Body of pancreas (tissue), 4 donors: ENCODE data around the gene TGFB2.

Experiments used
- CTCF ChIP-seq, 7 experiments: fragments of 450-650 bp in 4 of 7; fragments of 200-600 bp in 3 of 7; sonication (generic) in 3 of 7; IDR thresholded peaks; one replicate each; pipeline ENCODE4 v1.5.1; 2016 to 2019; ENCODE audit warnings: antibody characterized with exemption in 7 of 7
- POLR2A ChIP-seq, 3 donors: fragments of 450-650 bp; IDR thresholded peaks; one replicate each; pipeline ENCODE4 v1.6.1; 2016; ENCODE audit warnings: antibody characterized with exemption in 3 of 3, mild to moderate bottlenecking in 2 of 3

- TF ChIP-seq CTCF (IDR thresholded peaks at IDR 0.05) (no peak), POLR2A (IDR thresholded peaks at IDR 0.05) (no peak)
Measured at GRCh38 chr1:218466341-218467010, 121.3 kb downstream of the TGFB2 start.
